GM19438 (cell line): Measurements from ENCODE around the gene SCRN2.
A peak's percentile ranks its signal among the peaks of the same experiment; 100 is the strongest.

ENCODE experiments used
- ATAC-seq: cut with Tn5 transposase; IDR thresholded peaks from one replicate; pipeline ENCODE4 v1.9.1; 2021; ENCODE audit warnings: low read depth; ENCODE audit not compliant: unreplicated experiment

The SCRN2 gene

DNA sequence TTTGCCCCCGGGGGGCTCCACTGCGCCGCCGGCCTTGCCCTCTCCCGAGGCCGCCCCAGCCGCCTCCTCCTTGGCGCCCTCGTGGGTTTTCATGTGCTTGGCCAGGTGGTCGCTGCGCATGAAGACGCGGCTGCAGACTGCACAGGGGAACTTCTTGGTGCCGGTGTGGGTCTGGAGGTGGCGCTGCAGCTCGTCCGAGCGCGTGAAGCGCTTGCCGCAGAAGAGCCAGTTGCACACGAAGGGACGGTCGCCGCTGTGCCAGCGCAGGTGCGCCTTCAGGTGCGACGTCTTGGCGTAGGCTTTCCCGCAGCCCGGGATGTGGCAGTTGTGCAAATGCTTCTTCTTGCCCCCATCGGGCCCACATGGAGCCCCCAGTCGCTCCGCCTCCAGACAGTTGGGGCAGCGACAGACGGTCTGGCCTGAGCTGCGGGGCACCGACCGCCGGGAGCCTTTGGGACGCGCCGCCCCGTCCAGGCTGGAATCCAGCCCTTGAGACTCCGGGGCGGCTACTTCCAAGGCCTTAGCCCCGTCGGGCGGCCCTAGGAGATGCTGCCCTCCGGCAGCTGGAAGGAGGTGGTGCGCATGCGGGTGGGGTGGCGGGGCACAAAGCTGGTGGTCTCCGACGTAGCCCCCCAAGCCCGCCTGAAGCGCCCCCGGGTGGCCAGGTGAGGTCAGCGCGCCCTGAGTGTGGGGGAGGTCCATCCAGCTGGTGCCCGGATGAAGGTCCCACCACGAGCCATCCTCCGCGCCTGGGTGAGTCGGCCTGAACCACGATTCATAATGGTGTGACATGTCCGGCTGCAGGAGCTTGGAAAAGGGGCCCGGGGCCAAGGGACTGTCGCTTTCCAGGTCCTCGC lies 6.5 kb upstream of the SCRN2 start:
- no peak for ATAC-seq

GRCh38 chr17:47846716-47847340 lies 5.8 kb upstream of the SCRN2 start:
- no peak for ATAC-seq

- ATAC-seq: no peak
Observed at GRCh38 chr17:47845716-47846075, 4.6 kb upstream of the SCRN2 start.

- ATAC-seq: no peak
Observed at GRCh38 chr17:47844814-47845715, 4.0 kb upstream of the SCRN2 start.

- ATAC-seq: no peak
Observed at GRCh38 chr17:47844227-47844626, 3.2 kb upstream of the SCRN2 start.

DNA sequence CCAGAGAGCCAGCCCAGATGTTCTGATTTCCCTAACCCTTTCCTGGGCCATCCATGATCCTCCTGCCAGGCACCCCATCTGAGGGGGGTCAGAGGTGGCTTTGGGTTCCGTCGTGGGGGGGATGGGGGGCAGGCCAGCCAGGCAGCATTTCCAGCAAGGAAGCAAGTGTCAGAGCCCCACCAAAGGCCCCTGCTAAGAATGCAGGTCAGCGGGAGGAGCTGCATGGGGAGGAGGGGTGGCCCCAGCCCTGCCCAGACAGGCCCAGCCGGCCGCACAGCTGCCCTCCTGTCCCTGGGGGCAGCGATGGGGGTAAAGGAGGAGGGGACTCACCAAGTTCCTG lies 2.3 kb upstream of the SCRN2 start:
- ATAC-seq: no peak

GRCh38 chr17:47841488-47842291 lies 617 bp upstream of the SCRN2 start:
- ATAC-seq: no peak

- ATAC-seq: no peak
Observed at GRCh38 chr17:47840001-47840741, 902 bp downstream of the SCRN2 start.

DNA sequence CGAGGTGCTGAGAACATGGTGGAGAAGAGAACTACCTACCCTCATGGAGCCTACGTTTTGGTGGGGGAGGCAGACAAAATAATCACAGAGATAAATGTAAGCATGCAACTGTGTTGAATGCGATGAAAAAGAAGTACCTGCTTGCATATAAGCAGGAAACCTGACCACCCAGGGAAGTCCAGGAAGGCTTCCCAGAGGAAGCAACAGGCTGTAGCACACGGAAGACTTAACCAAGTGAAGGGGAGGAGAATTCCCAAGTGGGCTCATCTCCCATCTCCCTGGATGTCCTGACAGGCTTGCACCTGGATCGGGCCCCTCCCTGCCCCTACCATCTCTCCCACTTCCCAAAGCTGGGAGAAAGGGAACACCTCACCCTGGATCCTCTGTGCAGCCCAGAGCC lies 2.0 kb downstream of the SCRN2 start:
- ATAC-seq: no peak

- ATAC-seq: no peak
Observed at GRCh38 chr17:47838636-47839035, 2.4 kb downstream of the SCRN2 start.

- no peak for ATAC-seq
Observed at GRCh38 chr17:47837401-47838039, 3.6 kb downstream of the SCRN2 start.

DNA sequence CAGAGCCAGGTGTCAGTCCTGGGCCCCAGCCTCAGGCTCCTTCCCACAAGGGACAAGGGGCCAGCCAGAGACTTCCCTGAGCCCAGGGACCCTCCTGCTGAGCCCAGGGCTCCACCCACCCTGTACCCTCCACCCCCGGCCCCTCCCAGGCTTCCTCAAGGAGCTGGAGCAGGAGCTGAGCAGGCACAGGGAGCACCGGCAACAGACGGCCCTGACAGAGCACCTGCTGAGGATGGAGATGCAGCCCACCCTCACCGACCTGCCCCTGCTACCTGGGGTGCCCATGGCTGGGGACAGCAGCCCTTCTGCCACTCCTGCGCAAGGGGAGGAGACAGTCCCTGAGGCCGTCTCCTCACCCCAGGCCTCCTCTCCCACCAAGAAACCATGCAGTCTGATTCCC lies 4.5 kb downstream of the SCRN2 start:
- ATAC-seq: no peak

DNA sequence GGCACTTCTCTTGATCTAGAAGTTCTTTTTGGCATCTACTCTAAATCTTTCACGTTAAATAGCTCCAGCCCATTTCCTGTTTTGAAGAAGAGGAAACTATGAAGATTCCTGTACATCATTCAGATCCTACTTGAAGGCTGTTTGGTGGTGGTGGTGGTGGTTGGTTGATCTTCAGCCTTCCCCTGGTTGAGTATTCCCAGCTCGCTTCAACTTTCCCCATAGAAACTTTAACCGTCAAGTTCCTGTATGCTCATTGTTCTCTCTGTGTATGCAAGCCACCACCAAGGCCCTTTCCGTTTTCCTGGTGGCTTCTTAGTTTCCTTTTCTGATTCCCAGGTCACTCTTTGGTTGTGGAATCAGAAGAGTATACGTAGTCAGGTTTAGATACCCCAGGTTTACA lies 6.3 kb downstream of the SCRN2 start:
- no peak for ATAC-seq

DNA sequence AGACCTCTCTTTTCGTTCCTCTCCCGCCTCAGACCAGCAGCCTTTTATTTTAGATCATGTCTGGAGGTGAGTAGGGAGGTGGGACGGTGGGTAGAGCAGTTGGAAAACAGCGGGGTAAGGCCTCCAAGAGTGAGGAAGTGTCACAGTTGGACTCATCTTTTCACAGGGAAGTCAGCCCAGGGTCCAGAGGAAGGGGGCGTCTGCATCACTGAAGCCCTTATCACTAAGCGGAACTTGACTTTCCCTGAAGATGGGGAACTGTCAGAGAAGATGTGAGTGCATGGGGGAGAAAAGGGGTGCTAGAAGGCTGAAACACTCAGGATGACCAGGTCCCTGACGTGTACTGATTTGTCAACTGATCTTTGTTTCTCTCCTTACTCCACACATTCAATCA lies 9.1 kb downstream of the SCRN2 start:
- no peak for ATAC-seq

GRCh38 chr17:47831003-47831933 lies 9.8 kb downstream of the SCRN2 start, which contains the start of the genes LRRC46 and MRPL10:
LRRC46 (plus strand) TSS chr17:47831670; CDS start chr17:47831990, 320 bp downstream.
MRPL10 (minus strand) TSS chr17:47831541; CDS start chr17:47831511, 30 bp downstream.
- peak; percentile 74 for ATAC-seq

DNA sequence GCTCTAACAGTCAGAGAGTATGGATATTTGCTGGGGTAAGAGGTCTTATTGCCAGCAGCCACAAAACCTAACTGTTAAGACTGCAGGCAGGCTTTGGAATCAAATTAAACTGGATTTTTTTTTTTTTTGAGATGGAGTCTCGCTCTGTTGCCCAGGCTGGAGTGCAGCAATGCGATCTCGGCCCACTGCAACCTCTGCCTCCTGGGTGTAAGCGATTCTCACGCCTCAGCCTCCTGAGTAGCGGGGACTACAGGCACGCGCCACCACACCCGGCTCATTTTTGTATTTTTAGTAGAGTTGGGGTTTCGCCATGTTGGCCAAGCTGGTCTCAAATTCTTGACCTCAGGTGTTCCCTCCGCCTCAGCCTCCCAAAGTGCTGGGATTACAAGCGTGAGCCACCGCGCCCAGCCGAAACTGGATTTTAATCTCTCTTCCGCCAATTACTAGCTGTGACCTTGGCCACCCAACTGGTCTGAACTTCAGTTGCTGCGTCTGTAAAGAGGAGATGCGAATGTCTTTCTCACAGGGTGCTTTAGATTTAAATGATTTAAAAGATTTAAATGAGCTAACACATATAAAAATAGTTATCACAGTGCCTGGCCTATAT lies 10.6 kb downstream of the SCRN2 start:
- ATAC-seq: no peak

GRCh38 chr17:47829870-47830269 lies 11.2 kb downstream of the SCRN2 start:
- ATAC-seq: no peak

GRCh38 chr17:47823519-47823918 lies 17.6 kb downstream of the SCRN2 start:
- no peak for ATAC-seq
